Stimulated activated CD8-positive, alpha-beta memory T cell treated with anti-CD3 and anti-CD28 coated beads, Interleukin-7, amount 100 ng/mL, for 1 hour (primary cell): Measurements from ENCODE around the gene PRKCH.
"Not testable (repeated sequence)": the region's sequence is repeated elsewhere in the genome, so short reads cannot be mapped to it uniquely, and the experiment has no call there.

Experiments
- DNase-seq, 2 donors: peaks; one replicate each; pipeline ENCODE4 v3.0.0-alpha.2; 2020; ENCODE audit warnings: low read depth in 2 of 2

The PRKCH gene

DNA sequence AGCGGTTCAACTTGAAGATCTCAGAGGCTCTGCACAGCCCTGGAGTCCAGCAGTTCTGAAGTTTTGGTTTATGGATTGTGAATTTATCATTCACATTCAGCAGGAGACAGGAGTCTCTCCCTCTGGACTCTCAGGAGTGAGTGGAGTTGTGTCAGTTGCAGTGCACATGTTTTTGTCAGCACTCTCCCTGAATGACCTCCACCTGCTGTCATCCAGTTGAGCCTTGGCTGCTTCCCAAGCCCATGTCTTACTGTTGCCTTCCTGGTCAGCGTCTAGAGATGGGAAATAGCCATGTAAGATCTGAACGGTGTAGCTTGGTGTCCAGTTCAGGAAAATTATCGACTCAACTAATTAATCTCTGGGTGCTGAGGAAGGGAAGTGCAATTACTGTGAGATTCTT is 133.2 kb downstream of the PRKCH start:
- no peak for DNase-seq

DNA sequence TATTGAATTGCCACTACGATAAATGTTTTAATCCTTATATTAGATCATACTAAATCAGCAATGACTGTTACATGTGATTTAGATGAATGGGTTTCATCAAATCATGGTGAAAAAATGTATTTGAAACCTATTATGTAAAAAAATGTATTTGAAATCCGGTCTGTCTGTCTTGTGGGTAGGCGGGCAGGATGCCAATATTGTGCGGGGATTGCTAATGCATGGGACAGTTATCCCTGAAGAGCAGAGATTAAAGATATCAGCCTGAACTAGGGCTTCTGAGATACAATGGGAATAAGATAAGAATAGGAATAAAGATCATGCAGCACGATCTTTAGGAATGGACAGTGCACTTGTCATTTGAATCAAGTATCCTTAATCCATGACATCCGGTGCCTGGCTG is 134.0 kb downstream of the PRKCH start:
- DNase-seq = no peak

DNA sequence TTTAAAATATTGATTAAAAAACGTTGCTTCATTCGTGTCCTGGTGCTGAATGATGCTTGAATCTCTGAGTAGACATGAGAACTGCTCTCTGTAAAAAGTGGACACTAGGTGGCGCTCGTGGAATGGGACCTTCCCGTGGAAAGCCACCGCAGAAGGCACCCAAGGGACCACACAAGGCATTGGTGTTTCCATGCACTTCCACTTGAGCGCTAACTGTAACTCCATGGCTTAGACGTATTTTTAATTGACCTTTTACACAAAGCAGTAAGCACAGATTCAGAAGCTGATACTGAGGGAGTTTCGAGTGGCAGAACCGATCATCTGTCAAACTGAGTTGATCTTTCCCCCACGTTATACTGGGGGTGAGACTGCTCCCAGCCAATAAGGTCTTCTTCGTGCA is 135.3 kb downstream of the PRKCH start:
- DNase-seq = peak; percentile 67 to 82

DNA sequence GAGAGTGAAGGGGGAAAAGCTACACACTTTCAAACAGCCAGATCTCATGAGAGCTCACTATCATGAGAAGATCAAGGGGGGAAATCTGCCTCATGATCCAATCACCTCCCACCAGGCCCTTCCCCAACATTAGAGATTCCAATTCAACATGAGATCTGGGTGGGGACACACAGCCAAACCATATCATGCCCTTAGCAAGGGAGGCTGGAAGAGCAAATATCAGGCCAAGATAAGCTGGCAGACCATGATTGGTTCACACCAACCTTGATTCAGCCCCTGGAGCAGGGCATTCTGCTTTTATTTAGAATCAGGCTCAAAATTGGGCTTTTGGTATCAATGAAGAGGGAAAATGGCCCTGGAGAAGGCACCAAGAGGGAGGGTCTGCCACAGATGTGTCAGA is 137.4 kb downstream of the PRKCH start:
- no peak for DNase-seq

DNA sequence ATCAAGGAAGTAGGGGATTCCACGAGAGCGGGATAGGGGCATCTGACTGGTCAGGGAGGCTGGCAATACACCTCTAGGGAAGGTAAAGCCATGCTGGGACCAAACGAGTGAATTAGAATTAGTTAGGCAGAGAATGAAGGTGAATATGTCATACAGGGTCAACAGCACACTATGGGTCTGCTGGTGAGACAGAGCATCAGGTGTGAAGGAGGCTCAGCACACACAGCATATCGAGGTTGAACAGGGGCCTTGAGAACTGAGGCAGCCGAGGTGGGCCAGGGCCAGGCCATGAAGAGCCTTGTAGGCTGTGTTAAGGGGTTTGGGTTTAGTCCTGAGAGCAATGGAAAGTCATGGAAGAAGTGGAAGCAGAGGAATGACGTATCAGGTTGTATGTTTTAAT is 137.8 kb downstream of the PRKCH start:
- no peak for DNase-seq

DNA sequence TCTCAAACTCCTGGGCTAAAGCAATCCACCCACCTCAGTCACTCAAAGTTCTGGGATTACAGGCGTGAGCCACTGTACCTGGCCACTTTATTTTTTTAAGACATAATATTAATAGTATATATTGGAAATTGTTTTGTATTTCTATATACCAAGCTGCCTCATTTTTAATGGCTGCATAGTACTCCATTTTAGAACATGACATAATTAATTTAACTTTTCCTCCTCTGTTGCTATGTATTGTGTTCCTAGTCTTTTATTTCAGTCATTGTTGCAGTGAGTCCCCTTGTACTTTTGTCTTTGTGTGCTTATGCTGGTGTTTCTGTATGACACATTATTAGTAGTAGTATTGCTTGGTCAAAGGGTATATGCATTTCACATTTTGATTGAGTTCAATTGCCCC is 138.7 kb downstream of the PRKCH start:
- no peak for DNase-seq

DNA sequence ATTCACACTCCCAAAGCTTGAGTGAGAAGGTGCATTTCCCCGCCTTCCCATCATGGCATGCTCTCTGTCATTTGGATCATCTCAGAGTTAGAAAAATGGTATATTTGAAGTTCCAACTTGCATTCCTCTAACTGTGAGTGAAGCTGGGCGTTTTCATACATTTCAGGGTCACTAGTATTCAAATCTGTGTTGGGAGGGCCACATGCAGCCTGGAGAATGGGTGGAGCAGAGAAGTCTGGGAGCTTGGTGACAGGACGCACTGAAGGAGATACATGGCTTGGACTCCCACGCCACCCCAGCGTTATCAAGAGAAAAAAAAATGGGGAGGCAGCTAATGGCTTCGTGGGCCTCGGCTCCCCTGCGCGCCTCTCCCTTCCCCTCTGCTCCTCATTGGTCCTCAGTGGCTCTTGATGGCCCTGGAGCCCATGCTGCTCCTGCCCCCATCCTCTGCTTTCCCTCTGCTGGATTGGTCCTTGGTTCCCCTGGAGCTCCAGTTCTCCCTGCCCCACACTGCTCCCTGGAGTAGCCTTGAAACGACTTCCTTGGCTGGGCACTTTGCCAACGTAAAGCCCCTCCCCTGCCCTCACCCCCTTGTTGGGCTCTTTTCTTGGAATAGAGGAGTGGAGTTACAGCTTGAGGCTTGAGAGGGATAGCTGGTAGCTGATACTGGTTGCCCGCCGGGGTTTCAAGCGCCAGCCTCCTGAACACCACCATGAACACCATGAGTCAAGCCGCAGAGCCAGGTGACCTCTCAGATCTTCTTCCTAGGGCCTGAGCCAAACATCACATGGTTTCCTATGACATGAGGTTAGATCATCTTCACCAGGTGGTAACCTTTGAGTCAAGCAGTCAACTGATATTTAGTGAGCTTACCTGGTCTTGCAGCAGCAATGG is 139.6 kb downstream of the PRKCH start:
- DNase-seq = no peak

DNA sequence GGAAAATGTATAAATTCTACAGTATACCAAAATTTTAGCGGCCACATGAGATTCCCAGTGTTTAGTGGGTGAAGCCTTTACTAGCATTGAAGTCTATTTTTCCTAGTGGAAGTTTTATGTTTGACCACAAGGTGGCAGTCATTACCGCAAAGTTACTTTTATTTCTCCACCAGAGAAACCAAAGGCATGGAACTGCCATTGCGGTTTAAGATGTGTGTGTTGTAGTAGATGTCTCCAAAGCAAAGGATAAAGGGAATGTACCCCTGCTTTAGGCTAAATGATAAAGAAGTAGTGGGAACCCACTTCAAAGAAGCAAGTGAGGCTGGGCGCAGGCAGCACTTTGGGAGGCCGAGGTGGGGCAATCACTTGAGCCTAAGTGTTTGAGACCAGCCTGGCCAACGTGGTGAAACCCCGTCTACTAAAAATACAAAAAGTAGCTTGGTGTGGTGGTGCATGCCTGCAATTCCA is 140.5 kb downstream of the PRKCH start:
- no peak for DNase-seq

DNA sequence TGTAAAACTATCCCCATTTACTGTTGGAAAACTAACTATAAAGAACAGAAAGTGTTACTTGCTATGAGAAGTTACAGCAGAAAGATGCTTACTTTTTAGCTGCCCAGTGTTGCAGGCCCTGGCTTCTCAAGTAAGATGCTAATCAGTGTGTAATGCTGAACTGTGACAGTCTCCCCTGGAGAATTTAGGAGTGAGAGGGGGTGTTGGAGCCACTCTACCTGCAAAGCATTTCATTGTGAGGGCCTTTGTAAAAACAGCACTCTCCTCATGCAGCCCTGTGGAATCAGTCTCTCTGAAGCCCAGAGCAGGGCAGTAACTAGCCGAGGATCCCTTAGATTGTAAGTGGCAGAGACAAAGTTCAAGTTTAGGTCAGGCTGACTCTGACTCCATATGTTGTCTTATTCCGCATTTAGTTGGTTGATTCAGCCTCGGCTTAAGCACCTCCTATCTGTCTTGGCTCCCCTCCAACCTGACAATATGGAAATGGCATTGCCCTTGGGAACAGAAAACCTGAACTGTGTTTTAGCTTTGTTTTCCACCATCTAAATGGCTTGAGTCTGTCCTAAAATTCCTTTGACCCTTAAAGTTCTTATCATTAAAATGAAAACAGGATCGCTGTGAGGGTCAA is 141.3 kb downstream of the PRKCH start:
- no peak for DNase-seq

DNA sequence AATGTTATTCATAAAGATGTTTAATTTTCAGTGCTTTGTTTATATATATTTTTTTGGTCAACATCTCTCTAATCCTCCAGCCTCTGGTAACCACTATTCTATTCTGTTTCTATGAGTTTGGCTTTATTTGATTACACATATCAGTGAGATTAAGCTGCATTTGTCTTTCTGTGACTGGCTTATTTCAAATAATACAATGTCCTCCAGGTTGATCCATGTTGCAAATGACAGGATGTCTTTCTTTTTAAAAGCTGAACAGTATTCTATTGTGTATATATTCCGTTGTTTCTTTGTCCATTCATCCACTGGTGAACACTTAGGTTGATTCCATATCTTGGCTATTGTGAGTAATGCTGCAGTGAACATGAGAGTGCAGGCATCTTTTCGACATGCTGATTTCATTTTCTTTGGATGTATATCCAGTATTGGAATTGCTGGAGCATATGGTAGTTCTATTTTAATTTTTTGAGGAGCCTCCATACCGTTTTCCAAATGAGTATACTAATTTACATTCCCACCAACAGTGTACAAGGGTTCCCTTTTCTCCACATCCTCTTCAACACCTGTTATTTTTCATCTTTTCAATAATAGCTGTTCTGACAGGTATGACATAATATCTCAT is 142.4 kb downstream of the PRKCH start:
- no peak for DNase-seq

DNA sequence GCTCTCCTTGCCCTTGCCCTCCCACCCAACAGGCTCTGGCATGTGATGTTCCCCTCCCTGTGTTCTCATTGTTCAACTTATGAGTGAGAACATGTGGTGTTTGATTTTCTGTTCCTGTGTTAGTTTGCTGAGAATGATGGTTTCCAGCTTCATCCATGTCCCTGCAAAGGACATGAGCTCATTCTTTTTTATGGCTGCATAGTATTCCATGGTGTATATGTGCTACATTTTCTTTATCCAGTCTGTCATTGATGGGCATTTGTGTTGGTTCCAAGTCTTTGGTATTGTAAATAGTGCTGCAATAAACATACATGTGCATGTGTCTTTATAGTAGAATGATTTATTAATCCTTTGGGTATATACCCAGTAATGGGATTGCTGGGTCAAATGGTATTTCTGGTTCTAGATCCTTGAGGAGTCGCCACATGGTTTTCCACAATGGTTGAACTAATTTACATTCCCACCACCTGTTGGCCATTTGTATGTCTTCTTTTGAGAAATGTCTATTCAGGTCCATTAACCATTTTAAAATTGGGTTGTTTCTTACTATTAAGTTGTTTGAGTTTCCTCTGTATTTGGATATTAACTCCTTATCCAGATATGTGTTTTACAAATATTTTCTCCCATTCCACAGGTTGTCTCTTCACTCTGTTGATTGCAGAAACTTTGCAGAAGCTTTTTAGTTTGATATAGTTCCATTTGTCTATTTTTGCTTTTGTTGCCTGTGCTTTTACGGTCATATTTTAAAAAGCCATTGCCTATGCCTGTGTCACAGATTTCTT is 143.4 kb downstream of the PRKCH start:
- not testable (repeated sequence) for DNase-seq

DNA sequence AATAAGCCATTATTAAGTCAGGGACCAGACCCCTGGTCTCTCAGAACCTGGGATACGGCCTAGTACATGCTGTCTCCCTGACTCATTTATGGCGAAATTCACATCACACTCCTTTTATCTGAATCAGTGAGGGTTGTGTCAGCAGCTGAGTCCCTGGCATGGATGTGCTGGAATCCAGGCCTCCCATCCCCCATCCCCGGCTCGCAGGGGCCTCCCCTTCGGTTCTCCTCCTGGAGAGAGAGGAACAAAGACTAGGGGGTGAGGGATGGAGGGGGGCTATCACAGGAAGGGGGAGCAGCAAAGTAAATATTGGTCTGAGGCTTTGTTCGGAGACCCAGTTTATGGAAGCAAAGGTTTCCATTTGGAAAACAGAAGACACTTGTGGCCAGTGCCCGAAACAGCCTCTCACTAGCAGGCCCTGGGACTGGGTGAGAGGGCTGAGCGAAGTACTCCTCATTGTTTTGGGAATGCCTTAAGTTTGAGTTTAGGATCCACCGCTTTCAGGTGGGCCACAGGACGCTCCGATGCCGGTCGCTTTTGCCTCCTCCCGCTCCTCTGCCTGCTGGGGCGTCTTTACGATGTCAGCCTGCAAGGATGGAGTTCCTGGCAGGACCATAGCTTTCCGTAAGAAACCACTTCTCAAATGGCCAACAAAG is 145.0 kb downstream of the PRKCH start:
- no peak for DNase-seq

DNA sequence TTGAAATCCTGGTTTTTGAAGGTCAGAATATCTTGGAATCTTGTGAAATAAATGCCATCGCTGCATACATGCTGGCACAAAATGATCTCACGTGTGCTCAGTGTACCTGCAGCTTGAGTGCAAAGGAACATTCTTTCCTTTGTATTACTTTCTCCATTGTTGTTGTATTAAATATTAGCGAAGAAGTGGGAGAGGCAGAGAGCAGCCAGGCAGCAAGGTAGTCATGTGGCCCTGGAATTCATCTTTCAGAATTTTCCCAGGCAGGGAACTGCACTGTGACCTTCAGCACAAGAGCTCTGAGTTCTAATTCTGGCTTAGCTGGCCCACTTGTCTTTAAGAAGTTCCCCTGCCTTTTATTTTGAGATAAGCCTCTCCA is 145.5 kb downstream of the PRKCH start:
- DNase-seq = no peak

DNA sequence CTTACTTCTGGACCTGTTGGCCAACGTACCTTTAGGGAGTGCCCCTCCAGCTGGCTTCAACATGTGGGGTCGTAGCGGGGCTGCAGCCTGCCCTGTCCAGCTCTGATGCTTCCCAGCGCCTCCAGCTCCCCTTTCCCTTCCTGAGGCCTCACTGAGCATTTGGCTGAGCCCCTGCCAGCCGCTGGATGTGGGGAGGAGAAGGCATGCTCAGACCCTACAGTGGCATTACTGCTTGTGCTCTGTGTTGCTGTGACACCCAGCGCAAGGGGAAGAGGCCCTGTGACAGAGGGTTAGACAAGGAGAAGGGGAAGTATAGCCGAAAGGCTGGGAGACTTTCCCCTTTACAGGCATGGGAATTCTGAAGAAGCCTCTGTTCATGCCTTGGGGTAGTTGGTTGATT is 145.9 kb downstream of the PRKCH start:
- DNase-seq = no peak

DNA sequence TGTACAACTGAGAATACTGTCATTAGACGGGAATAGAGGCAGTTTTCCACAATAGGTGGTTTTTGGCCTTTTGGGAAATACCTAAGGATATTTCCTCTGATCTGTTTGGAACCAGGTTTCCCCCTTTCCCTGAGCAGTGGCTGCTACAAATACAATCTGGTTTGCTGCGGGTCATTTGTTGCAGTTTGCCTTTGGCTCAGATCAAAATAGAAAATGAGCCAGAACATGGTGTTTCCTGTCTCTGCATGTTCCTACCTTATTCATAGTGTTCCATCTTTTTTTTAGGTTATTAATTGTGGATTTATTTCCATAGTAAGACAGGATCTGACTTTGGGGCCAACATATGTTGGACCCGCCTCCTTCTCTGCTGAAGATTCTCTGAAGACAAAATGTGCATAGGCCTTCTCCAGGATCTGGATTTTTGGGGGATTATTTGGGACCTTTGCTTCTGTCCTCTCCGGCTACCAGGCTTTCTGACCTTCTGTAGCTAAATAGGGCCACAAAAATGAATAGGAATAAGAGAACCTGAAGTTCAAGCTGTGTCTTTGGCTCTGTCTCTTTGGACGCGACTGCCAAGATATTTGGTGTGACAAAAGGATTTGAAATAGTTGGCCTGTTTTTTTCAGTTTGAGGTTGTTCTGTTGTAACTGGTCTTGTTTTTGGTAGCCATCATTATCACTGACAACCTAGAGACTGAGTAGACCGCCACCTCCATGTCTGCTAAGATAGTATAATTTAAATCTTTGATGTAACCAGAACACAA is 146.9 kb downstream of the PRKCH start:
- DNase-seq = no peak

DNA sequence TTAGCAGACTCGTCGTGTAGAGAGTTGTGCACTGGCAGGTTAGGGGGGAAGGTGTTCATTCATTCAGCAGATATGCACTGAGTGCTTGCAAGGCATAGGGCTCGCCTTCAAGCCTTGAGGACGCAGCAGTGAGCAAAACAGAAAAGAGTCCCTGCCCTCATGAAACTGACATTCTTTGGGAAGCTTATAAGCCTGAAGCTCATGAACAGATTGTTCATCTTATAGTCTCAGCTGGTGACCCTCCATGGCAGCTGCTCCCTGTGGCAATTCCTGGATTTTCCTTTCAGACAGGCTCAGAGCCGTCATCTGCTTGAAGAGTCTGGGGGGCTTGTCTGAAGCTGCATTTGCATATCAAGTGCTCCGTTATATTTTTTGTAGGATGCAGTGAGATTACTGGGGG is 148.4 kb downstream of the PRKCH start:
- no peak for DNase-seq

DNA sequence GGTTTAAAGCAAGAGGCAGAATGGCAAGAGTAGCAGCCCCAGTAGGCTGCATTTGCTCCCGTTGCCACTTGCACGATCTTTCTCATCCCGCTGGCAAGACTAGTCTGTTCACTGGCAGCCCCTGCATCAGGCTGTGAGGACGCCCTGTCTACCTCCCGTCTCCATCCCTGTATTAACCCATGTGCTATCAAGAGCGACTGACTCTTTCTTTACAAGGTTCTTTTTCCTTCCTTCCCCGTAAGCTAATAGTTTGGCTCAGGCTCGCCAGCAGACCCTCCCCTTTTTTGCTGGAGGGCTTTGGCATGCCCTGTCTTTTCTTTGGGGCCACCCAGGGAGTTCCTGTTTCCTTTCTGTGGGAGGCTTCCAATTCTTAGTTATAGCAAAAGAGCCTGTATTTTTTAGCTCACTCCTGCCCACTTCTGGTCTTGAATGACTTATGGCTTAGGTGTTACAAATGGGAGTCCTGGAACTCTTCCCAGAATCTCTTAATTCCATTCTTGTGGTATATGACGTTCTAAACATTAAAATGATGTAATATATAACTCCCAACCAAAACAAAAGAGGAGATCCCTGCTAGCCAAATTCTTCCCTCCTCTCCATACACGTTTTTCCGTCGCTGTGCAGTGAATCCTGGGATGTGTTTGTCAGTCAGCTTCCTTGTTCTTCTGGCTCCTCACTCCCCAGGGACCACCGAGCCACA is 149.0 kb downstream of the PRKCH start:
- DNase-seq = no peak

DNA sequence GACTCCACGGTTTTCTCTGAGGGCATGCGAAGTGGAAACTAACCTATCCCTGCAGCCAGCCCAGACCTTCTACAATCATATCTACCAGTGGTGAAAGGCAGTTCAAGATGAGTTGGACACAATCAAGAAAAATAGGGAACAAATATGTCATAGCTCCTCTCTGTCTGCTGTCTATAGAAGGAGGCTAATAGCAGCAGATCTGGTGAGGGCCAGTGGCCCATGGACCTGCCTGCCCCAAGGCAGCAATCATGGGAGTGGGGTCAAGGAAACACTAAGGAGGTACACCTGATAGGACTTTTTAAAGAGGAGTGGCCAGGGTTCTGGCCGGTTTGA is 149.5 kb downstream of the PRKCH start:
- DNase-seq = no peak

DNA sequence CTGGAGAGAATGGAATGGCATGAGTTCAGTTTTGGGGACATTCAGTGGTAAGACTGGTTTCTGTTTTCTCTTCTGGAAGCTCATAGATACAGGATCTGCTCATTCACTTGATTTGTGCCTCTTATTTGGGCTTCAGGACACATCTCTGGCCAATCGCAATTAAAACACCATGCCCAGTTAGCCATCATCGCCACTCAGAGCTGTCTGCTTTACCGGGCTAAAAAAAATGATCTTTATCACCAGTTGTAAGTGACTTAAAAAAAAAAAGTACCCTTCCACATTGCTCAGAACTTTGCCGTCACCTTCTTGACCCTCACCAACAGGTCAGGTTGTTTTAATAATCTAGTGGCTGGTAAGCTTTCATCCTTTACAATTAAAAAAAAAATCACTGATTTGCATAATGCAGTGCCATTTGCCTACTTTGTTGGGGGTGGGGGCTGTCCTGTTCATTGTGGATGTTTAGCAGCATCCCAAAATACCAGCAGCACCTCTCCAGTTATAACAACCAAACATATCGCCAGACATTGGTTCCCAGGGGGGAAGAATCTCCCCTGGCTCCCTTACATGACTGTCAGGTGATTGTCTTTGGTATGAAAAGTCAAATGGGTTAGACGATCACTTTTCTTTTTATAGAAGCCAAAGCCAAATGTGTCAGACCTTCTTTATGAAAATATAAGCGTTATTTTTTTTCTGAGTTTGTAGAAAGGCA is 150.1 kb downstream of the PRKCH start:
- no peak for DNase-seq
